Measurements from ENCODE around the gene LRCH3. TPM values are rescaled to one million over a fixed set of nuclear protein-coding genes. Genes with fewer than 3 reads are reported as not detected.

The LRCH3 gene
- total and polyA plus RNA-seq, 9 of the 15 experiments (the other 6 are each of a cell fraction or from before 2014, with no cell fraction given), result 4.6 to 75.3 (median 30.3) TPM

DNA sequence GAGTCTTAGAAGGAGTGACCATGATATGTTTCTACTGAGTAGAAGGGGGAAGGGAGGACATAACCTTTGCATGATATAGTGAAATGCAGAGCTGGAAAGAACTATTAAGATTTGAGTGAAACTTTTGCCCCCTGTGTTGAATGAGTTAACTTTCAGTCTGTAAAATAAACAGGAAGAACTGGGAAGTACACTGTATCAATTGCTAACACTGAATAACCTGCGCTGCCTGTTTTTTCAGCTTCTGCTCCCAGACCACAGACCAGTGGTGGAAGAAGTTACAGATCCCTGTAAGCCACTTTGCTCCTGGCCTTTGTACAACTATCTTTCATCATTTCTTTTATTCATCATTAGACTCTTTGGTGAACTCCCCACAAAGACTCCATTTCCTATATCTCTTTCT, 3.6 kb upstream of the LRCH3 start (continued):
- TF ChIP-seq, protein P1, sequence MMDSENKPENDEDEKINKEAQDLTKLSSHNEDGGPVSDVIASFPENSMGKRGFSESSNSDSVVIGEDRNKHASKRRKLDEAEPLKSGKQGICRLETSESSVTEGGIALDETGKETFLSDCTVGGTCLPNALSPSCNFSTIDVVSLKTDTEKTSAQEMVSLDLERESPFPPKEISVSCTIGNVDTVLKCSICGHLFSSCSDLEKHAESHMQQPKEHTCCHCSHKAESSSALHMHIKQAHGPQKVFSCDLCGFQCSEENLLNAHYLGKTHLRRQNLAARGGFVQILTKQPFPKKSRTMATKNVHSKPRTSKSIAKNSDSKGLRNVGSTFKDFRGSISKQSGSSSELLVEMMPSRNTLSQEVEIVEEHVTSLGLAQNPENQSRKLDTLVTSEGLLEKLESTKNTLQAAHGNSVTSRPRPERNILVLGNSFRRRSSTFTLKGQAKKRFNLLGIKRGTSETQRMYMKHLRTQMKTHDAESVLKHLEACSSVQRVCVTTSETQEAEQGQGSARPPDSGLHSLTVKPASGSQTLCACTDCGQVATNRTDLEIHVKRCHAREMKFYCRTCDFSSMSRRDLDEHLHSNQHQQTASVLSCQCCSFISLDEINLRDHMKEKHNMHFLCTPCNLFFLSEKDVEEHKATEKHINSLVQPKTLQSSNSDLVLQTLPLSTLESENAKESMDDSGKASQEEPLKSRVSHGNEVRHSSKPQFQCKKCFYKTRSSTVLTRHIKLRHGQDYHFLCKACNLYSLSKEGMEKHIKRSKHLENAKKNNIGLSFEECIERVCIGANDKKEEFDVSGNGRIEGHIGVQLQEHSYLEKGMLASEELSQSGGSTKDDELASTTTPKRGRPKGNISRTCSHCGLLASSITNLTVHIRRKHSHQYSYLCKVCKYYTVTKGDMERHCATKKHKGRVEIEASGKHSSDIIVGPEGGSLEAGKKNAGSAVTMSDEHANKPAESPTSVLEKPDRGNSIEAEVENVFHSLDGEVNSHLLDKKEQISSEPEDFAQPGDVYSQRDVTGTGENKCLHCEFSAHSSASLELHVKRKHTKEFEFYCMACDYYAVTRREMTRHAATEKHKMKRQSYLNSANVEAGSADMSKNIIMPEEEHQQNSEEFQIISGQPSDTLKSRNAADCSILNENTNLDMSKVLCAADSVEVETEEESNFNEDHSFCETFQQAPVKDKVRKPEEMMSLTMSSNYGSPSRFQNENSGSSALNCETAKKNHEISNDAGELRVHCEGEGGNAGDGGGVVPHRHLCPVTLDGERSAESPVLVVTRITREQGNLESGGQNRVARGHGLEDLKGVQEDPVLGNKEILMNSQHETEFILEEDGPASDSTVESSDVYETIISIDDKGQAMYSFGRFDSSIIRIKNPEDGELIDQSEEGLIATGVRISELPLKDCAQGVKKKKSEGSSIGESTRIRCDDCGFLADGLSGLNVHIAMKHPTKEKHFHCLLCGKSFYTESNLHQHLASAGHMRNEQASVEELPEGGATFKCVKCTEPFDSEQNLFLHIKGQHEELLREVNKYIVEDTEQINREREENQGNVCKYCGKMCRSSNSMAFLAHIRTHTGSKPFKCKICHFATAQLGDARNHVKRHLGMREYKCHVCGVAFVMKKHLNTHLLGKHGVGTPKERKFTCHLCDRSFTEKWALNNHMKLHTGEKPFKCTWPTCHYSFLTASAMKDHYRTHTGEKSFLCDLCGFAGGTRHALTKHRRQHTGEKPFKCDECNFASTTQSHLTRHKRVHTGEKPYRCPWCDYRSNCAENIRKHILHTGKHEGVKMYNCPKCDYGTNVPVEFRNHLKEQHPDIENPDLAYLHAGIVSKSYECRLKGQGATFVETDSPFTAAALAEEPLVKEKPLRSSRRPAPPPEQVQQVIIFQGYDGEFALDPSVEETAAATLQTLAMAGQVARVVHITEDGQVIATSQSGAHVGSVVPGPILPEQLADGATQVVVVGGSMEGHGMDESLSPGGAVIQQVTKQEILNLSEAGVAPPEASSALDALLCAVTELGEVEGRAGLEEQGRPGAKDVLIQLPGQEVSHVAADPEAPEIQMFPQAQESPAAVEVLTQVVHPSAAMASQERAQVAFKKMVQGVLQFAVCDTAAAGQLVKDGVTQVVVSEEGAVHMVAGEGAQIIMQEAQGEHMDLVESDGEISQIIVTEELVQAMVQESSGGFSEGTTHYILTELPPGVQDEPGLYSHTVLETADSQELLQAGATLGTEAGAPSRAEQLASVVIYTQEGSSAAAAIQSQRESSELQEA (IDR thresholded peaks at IDR 0.05; ENCODE audit: low read depth), result no peak

DNA sequence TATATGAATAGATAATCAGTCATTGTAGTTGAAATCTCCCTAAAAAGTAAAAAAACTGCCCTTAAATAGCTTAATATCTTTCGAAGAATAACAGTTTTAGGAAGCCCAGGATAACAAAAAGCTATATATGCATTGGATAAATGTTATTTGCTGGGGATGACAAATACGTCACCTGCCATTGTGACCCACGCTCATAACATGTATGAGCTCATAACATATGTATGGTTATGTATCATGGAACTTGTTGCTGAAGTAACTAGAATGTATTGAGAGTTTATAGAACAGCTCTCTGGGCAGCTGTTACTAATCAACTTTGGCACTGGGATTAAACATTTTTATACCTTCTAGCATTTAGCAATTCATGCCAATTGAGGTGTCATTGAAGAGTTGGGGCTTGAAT, 1.7 kb upstream of the LRCH3 start:
- H3K36me3 ChIP-seq (ENCODE audit: control insufficient read depth, insufficient read depth, low read length), result peaks cover 7% of the 10 kb centered on the region; the same call in 1 of the 3 replicates
- no peak overlapping the region for H3K4me3 ChIP-seq
- in situ Hi-C loops (cut with MboI), result no loop called here
- DNase-seq (ENCODE audit: extremely low read depth in 1 of 4, low spot score in 3 of 4) (no peak), FAIRE-seq (no peak), ATAC-seq (no peak)
- H2AFZ ChIP-seq (ENCODE audit: low read depth, low read length), result no peak overlapping the region
- H3K79me2 ChIP-seq (ENCODE audit: control insufficient read depth, insufficient read depth, low read length), result peaks cover 34% of the 10 kb centered on the region
- H3K4me1 ChIP-seq (replicated peaks in 1 of 2; ENCODE audit: control insufficient read depth in 2 of 2, insufficient read depth in 2 of 2, low read length in 2 of 2), result peaks cover 10% of the 10 kb centered on the region in 2 experiments; a peak in 3 of 5 replicates
- no TSS peak for BruUV-seq (replicated peaks)
- H4K20me1 ChIP-seq (replicated peaks; ENCODE audit: control insufficient read depth, insufficient read depth, low read length), result no peaks in the 10 kb centered on the region; the same call in 1 of the 2 replicates
- CTCF ChIA-PET (ENCODE audit: low intra/inter-chr PET ratio), result no interaction called here
- 87% methylated on average over 3 of the region's 3 CpGs for WGBS (ENCODE audit: insufficient coverage, low coverage, missing lambda C conversion rate)
- no peaks in the 10 kb centered on the region for H3K9me3 ChIP-seq (replicated peaks; ENCODE audit: control insufficient read depth, insufficient read depth, low read depth, low read length)
- H3K27ac ChIP-seq (ENCODE audit: extremely low read depth, low read depth, low read length), result no peak overlapping the region
- no peak overlapping the region for H3K4me2 ChIP-seq (ENCODE audit: insufficient read depth, low read length)
- no peaks in the 10 kb centered on the region for H3K9me1 ChIP-seq (ENCODE audit: control insufficient read depth, insufficient read depth, low read length)
- H3K27me3 ChIP-seq (ENCODE audit: control insufficient read depth in 2 of 2, insufficient read depth in 2 of 2, low read length in 2 of 2), result no peaks in the 10 kb centered on the region
- POLR2A ChIA-PET, result interaction anchor here (0.6 to 1.2 kb wide), 8 partner anchors 8 to 49 kb away, joined by 3 to 5 read pairs (median 3); no protein-coding TSS in a partner anchor
- intact Hi-C loops (cut with micrococcal nuclease), result no loop called here
- H3K9ac ChIP-seq (ENCODE audit: insufficient read depth in 1 of 2, low read depth in 2 of 2, low read length in 2 of 2), result no peak overlapping the region
- no peak for TF ChIP-seq KAT2B (IDR thresholded peaks at IDR 0.05; ENCODE audit: low read depth, low read length)
- TF ChIP-seq, protein P2, sequence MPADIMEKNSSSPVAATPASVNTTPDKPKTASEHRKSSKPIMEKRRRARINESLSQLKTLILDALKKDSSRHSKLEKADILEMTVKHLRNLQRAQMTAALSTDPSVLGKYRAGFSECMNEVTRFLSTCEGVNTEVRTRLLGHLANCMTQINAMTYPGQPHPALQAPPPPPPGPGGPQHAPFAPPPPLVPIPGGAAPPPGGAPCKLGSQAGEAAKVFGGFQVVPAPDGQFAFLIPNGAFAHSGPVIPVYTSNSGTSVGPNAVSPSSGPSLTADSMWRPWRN (IDR thresholded peaks at IDR 0.05; ENCODE audit: low read depth), result no peak
- TF ChIP-seq, protein P3, sequence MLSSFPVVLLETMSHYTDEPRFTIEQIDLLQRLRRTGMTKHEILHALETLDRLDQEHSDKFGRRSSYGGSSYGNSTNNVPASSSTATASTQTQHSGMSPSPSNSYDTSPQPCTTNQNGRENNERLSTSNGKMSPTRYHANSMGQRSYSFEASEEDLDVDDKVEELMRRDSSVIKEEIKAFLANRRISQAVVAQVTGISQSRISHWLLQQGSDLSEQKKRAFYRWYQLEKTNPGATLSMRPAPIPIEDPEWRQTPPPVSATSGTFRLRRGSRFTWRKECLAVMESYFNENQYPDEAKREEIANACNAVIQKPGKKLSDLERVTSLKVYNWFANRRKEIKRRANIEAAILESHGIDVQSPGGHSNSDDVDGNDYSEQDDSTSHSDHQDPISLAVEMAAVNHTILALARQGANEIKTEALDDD (IDR thresholded peaks at IDR 0.05), result no peak
- no peak for TF ChIP-seq NR2C2 (CRISPR knock-in tag; IDR thresholded peaks at IDR 0.05)
- no peak for TF ChIP-seq NR2C2 (tag; IDR thresholded peaks at IDR 0.05)
- TF ChIP-seq, protein P4, sequence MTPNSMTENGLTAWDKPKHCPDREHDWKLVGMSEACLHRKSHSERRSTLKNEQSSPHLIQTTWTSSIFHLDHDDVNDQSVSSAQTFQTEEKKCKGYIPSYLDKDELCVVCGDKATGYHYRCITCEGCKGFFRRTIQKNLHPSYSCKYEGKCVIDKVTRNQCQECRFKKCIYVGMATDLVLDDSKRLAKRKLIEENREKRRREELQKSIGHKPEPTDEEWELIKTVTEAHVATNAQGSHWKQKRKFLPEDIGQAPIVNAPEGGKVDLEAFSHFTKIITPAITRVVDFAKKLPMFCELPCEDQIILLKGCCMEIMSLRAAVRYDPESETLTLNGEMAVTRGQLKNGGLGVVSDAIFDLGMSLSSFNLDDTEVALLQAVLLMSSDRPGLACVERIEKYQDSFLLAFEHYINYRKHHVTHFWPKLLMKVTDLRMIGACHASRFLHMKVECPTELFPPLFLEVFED (CRISPR knock-in tag; conservative IDR thresholded peaks at IDR 0.05), result no peak
- TF ChIP-seq KLF1 (tag; IDR thresholded peaks at IDR 0.05), result no peak
